NCI-H1436 (cell line): ENCODE data around the gene ABHD12.
"Not testable (repeated sequence)": the region's sequence is repeated elsewhere in the genome, so short reads cannot be mapped to it uniquely, and the experiment has no call there.

Experiments used
- DNase-seq: peaks from one replicate; lab custom pipeline; 2025; lab: John Stamatoyannopoulos, UW

ABHD12 gene

GRCh38 chr20:25390538-25391528 lies at the start of gene ABHD12:
TSS of gene ABHD12 (minus strand) at chr20:25390835. CDS start at chr20:25390703, 132 bp downstream.
- DNase-seq: peak; percentile 96

GRCh38 chr20:25439328-25439727 lies 48.7 kb upstream of the ABHD12 start:
- no peak for DNase-seq

GRCh38 chr20:25437153-25437581 lies 46.5 kb upstream of the ABHD12 start:
- DNase-seq: no peak

GRCh38 chr20:25424536-25424935 lies 33.9 kb upstream of the ABHD12 start:
- no peak for DNase-seq

GRCh38 chr20:25422032-25422431 lies 31.4 kb upstream of the ABHD12 start:
- no peak for DNase-seq

DNA sequence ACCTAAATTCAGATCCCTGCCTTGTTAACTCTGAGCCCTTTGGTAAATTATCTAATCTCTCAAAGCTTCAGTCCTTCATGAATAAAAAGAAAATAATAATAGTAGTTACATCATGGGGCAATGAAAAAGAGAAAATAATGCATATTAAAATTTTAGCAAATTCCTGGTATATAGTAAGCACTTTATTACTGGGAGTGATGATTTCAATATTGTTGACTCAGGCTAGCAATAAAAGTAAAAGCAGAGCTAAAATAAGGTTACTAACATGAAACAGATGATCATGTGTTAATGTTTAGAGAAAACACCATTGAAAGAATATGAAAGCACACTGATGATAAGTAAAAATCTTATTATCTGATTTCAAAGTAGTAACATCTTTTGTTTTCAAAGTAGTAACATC lies 30.5 kb upstream of the ABHD12 start:
- DNase-seq: no peak

GRCh38 chr20:25418776-25419175 lies 28.1 kb upstream of the ABHD12 start:
- DNase-seq: no peak

DNA sequence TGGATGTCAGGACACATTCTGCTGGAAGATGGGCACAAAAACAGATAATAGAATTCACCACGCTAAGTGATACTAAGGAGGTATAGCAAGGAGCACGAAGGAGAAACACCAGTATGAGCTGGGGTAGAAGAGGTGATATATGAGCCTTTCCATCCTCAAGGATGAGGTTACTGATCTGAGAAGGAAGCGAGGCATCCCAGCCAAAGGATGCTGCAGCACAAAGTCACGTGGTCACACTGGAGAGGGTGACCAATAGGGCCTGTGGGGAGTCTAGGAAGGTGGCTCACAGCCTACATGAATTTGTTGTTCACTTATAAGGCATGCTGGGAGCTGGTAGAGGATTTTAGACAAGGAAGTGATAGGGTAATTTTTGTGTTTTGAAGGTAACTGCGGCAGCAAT lies 18.3 kb upstream of the ABHD12 start:
- no peak for DNase-seq

DNA sequence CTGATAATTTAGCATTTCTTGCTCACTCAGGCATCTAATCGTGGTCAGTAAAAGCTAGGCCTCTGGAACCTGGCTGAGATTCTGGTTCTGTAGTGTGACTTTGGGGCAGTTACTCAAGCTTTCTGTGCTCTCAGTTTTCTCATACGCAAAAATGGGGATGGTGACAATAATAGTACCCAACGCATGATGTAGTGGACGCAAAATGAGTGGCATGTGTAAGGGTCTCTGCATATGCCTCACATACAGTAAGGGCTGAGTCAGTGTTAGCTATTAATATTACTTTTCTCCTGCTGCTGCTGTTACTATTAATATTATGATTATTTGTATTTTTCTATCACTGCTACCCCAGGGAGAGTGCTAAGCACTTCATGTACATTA lies 17.5 kb upstream of the ABHD12 start:
- no peak for DNase-seq

DNA sequence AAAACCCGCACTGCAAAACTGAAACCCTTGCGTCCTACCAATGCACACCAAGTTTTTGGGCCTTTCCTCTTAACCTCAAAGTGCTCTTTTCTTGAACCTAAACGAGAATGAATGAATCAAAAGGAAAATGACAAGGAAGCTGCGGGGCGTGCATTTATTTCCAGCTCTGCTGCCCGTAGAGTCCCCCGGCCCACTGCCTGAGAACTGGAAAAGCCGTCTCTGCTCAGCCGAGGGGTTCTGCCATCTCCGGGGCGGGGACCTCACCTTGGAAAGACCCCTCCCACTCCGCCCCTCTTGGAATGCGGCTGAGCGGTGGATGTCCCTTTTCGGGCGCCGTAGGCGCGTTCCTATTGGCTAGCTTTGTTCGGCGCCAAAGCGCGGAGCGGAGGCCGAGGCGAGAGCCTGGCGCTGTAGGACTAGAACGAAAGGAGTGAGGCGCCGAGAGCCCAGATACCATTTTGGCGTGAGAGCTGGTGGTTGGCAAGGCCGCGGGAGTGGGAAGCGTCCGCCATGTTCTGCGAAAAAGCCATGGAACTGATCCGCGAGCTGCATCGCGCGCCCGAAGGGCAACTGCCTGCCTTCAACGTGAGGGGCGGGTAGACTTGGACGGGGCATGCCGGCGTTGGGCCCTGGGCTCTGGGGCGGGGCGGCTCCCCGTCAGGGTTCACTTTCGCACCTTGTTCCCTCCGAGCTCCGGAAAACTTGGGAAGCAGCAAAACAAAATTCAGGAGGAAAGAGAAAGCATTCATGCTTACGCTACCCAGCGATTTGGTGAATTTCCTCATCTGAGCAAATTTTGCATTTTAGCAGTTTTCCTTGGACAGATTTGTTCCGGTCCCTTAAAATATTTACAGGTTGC lies 16.9 kb upstream of the ABHD12 start, which contains the start of gene GINS1:
Gene GINS1 (plus strand): TSS at position 363 of the 859 bp plus-strand sequence. CDS start 148 bp downstream, at position 511.
- DNase-seq: peak; percentile 89

DNA sequence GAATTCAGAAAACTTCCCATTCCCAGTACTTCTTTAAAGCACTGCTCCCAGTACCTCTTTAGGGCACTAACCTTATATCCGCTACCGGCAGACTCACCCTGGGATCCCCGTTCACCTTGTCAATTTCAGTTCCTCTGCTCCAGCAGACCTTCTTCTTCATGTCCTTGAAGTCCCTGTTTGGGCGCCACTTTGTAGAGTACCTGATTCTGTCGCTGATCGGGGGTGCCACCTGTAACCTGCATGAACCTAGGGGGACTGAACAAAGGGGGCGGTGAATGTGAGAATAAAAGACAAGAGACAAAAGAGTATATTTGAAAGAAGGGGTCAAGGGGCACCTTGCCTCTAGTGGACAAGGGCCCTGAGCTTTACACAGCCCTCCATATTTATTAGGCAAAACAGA lies 11.9 kb upstream of the ABHD12 start:
- DNase-seq: no peak

GRCh38 chr20:25400291-25400732 lies 9.7 kb upstream of the ABHD12 start:
- DNase-seq: not testable (repeated sequence)

- peak; percentile 31 for DNase-seq
Observed at GRCh38 chr20:25399037-25399430, 8.4 kb upstream of the ABHD12 start.

- DNase-seq: no peak
Observed at GRCh38 chr20:25398376-25399036, 7.9 kb upstream of the ABHD12 start.

DNA sequence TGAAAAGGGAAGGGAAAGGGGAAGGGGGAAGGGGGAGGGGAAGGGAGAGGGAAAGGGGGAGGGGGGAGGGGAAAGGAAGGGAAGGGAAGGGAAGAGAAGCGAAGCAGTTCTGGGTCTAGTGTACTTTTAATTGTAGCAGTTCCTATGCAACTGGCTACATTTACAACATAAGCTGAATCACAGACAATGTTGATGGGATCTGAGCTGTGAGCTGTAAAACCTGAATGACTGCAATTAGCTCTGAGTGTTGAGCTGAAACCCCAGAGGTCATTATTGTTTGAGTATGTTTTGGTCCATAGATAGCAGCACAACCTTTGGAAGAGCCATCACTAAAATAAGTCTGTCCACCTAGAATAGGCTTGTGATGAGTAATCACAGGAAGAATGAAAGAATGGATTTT lies 7.2 kb upstream of the ABHD12 start:
- peak; percentile 11 for DNase-seq

DNA sequence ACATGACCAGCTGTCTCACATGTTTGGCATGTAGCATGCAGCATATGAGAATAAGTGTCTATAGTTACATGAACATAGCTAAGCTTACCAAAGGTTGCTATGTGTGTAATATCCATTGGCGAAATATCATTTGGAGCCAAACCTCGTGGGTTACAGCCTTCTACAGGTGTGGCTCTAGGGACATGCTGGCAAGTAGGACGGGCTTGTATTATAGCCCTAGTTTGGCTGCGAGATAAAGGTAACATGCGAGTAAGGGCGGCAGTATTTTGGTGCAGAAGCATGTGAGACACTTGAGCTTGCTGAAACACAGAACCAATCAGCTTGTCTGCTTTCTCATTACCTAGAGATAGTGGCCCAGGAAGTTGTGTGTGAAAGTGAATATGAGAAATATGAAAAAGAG lies 6.5 kb upstream of the ABHD12 start:
- DNase-seq: no peak

DNA sequence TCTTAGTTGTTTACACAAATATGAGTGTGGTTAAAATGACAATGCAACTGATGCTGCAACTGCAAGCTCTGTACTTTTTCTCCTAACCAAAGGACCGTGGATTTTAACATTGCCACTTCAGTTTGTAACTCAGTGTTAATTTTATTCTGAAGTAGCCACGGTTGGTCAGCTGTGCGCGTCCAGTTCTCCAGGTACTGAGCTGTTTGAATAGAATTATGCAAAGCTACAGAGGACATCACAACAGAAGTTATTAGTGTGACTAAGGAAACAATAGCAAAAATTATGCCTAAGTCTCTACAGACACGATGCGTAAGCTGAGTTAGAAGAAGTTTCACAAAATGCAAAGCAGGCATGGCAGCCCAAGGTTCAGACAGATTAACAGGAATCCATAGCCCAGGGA lies 4.4 kb upstream of the ABHD12 start:
- no peak for DNase-seq

DNA sequence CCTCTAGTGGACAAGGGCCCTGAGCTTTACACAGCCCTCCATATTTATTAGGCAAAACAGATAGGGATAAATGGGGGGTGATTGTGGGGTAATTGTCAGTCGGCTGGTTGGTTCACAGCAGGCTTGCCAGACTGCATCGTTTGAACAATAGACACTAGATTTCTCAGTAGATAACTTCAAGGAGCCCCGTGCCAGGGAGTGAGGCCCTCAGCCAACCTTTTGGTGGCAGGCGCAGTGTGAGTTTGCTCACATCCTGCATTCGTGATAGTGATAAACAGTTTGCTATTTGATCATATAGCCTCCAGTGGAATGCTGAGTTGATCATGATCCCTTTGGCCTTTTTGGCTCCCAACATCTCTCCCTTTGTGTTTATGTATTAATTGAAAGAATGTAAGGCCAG lies 3.6 kb upstream of the ABHD12 start:
- no peak for DNase-seq

- no peak for DNase-seq
Observed at GRCh38 chr20:25389858-25390537, 637 bp downstream of the ABHD12 start.

DNA sequence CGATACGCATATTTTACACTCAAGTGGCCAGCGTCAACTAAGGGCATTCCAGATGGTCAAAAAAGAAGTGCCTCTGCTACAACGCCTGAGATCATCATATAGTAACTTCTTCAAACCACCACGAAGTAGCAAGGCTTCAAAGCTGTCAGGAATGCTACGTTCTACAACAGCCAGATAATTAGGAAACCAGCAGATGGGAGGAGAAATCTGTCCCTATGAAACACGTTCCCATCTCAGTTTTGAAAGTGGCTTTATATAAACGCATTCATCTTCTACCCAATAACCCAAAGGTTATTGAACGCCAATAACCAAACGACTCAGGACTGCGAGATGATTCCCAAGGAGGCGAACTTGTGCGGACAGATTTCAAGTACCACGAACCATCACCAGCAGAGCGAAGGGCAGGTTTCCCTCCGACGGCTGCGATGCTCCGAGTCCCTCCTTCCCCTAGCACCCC lies 1.2 kb downstream of the ABHD12 start:
- no peak for DNase-seq

DNA sequence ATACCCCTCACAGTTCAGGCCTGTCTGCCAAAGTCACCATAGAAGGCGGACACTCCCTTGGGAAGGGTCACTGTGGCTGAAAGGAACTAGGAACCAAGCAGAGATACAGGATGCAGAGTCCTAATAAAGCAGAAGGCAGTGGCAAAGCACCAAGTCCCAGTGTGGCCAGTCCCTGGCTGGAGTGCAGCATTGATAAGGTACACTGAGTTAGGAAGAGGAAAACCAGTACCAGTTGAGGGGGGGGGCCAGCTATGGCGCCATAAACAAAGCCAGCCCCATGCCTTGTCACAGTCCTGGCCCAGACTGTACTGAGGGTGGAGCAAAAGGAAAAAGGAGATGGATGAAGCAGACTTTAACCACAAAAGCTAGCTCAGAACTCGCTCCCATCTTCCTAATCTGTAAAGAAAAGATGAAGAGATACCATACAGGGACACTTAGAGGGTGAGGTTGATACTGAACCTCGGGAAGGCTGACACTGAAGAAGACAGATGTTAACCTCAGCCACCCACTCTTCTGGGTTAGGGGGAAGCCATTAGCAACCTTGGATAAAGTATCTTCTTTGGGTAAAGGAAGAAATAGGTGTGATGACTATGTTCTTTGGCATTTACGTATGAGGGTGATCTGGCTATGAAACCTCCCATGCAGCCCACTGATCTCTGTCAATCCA lies 7.8 kb downstream of the ABHD12 start:
- no peak for DNase-seq
